Measurements from ENCODE around the gene MEFV. TPM values are rescaled to one million over a fixed set of nuclear protein-coding genes. Genes with fewer than 3 reads are reported as not detected.

The MEFV gene
- total and polyA plus RNA-seq, 2 of the 13 experiments (the other 11 are each of a cell fraction or from before 2014, with no cell fraction given), result 0.22 TPM; not detected in 1

DNA sequence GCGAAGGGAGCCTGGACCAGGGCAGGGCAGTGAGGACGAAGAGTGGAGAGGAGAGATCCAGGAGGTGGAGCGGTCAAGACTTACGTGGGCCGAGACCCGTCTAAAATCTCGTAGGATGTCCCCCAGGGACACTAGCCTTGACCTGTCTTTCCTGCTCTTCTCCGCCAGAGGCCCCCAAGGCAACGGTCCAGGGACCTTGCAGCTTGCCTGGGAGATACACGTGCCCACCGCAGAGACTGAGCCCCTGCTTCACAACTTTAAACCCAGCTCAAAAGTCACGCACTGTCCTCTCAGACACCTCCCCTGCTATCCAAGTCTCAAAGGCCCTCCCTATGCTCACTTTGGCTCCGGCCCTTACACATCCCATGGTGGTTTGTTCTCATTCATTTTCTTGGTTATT lies 39.4 kb upstream of the MEFV start:
- peaks cover 7% of the 10 kb centered on the region for H3K4me1 ChIP-seq (ENCODE audit: insufficient read depth, low read length)
- no peak overlapping the region for H3K4me3 ChIP-seq (replicated peaks in 1 of 3; ENCODE audit: insufficient read depth in 1 of 3, low read depth in 2 of 3, low read length in 3 of 3)
- no peak overlapping the region for H2AFZ ChIP-seq (ENCODE audit: low read length)
- peaks cover 8 to 22% of the 10 kb centered on the region in 2 experiments for H3K36me3 ChIP-seq (replicated peaks in 1 of 2; ENCODE audit: control insufficient read depth in 1 of 2, insufficient read depth in 2 of 2, low read length in 2 of 2)
- in situ Hi-C loops (cut with HindIII; ENCODE audit: extremely low pct_ligation_motif_present, low pct_unique_long_range_greater_than_20kb) (no loop called here), intact Hi-C loops (cut with micrococcal nuclease; ENCODE audit: unreplicated experiment) (no loop called here)
- POLR2A ChIA-PET, result interaction anchor here (0.8 kb wide), 1 partner anchor 13 kb away, joined by 3 read pairs; the partner anchor contains the start of gene ZNF263
- no peaks in the 10 kb centered on the region for H3K9me3 ChIP-seq (ENCODE audit: low read length)
- no peaks in the 10 kb centered on the region for H4K20me1 ChIP-seq (ENCODE audit: insufficient read depth, low read length)
- H3K4me2 ChIP-seq (ENCODE audit: low read depth, low read length), result no peak overlapping the region
- no TSS peak for BruUV-seq (replicated peaks)
- ATAC-seq (peak; percentile 23; the same call in 1 of the 3 replicates), FAIRE-seq (no peak), DNase-seq (ENCODE audit: low spot score) (no peak)
- no peak overlapping the region for H3K9ac ChIP-seq (ENCODE audit: insufficient read depth, low read depth, low read length)
- H3K79me2 ChIP-seq (ENCODE audit: insufficient read depth, low read length), result peaks cover 14% of the 10 kb centered on the region
- H3K27ac ChIP-seq (ENCODE audit: extremely low read length, insufficient read depth, low read length), result no peak overlapping the region
- TF ChIP-seq MEIS1 (CRISPR knock-in tag; IDR thresholded peaks at IDR 0.05; ENCODE audit: borderline replicate concordance), result no peak
- TF ChIP-seq ZKSCAN8 (CRISPR knock-in tag; IDR thresholded peaks at IDR 0.05; ENCODE audit: borderline replicate concordance), result no peak
- TF ChIP-seq KDM6A (CRISPR knock-in tag; IDR thresholded peaks at IDR 0.05; ENCODE audit: low read depth), result no peak
- TF ChIP-seq ZKSCAN1 (IDR thresholded peaks at IDR 0.05; ENCODE audit: low read length), result no peak
- TF ChIP-seq KLF15 (CRISPR knock-in tag; IDR thresholded peaks at IDR 0.05; ENCODE audit: borderline replicate concordance), result no peak
- TF ChIP-seq REL (CRISPR knock-in tag; conservative IDR thresholded peaks at IDR 0.05), result no peak
- TF ChIP-seq HMG20A (CRISPR knock-in tag; IDR thresholded peaks at IDR 0.05; ENCODE audit: borderline replicate concordance), result no peak
- no peak for TF ChIP-seq ZSCAN31 (CRISPR knock-in tag; IDR thresholded peaks at IDR 0.05; ENCODE audit: low read depth)
- TF ChIP-seq SP2 (CRISPR knock-in tag; IDR thresholded peaks at IDR 0.05), result no peak
- TF ChIP-seq ZBTB37 (CRISPR knock-in tag; IDR thresholded peaks at IDR 0.05), result no peak
- TF ChIP-seq SOX5 (CRISPR knock-in tag; IDR thresholded peaks at IDR 0.05; ENCODE audit: borderline replicate concordance), result no peak
- no peak for TF ChIP-seq ZBTB8A (CRISPR knock-in tag; IDR thresholded peaks at IDR 0.05; ENCODE audit: borderline replicate concordance, low read depth)
- no peak for TF ChIP-seq ZC3H4 (CRISPR knock-in tag; IDR thresholded peaks at IDR 0.05; ENCODE audit: borderline replicate concordance)
- no peak for TF ChIP-seq JUN (CRISPR knock-in tag; IDR thresholded peaks at IDR 0.05)
- TF ChIP-seq ADNP (CRISPR knock-in tag; IDR thresholded peaks at IDR 0.05), result no peak
- TF ChIP-seq ZNF558 (CRISPR knock-in tag; IDR thresholded peaks at IDR 0.05; ENCODE audit: borderline replicate concordance), result no peak
- CTCF ChIA-PET (ENCODE audit: low intra/inter-chr PET ratio, low total read pairs), result no interaction called here
- WGBS (ENCODE audit: low lambda C conversion rate), result 96% methylated on average over 10 of the region's 13 CpGs
- H3K27me3 ChIP-seq (ENCODE audit: control insufficient read depth in 1 of 2, insufficient read depth in 2 of 2, low read length in 2 of 2), result no peaks in the 10 kb centered on the region
